ENCODE data around the gene PPDPF. TPM values are rescaled to one million over a fixed set of nuclear protein-coding genes. Genes with fewer than 3 reads are reported as not detected.

The PPDPF gene
- total and polyA plus RNA-seq, 2 of the 8 experiments (the other 6 are each of a cell fraction or from before 2014, with no cell fraction given) = 30.5 to 138 TPM

DNA sequence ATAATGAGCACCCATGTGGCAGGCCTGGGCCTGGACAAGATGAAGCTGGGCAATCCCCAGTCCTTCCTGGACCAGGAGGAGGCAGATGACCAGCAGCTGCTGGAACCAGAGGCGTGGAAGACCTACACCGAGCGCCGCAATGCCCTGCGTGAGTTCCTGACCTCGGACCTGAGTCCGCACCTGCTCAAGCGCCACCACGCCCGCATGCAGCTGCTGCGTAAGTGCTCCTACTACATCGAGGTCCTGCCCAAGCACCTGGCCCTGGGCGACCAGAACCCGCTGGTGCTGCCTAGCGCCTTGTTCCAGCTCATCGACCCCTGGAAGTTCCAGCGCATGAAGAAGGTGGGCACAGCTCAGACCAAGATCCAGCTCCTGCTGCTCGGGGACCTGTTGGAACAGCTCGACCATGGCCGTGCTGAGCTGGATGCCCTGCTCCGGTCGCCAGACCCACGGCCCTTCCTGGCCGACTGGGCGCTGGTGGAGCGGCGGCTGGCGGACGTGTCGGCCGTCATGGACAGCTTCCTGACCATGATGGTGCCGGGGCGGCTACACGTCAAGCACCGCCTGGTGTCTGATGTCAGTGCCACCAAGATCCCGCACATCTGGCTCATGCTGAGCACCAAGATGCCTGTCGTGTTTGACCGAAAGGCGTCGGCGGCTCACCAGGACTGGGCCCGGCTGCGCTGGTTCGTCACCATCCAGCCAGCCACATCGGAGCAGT is 35.3 kb downstream of the PPDPF start:
- Histone ChIP-seq H3K27me3 (replicated peaks in 1 of 4; ENCODE audit: control insufficient read depth in 3 of 4, extremely low read depth in 1 of 4, insufficient read depth in 3 of 4, low read length in 3 of 4) (no peaks in the 10 kb centered on the region; a peak in 1 of 7 replicates), H4K5ac (ENCODE audit: insufficient read length, low read depth, low read length) (no peak overlapping the region), H3K4me1 (replicated peaks in 1 of 4; ENCODE audit: control insufficient read depth in 3 of 4, insufficient read depth in 4 of 4, low read length in 3 of 4) (peaks cover 0 to 19% (median 14%) of the 10 kb centered on the region in 4 experiments; a peak in 6 of 7 replicates), H2BK5ac (ENCODE audit: low read depth, low read length) (no peak overlapping the region), H2BK120ac (replicated peaks; ENCODE audit: low read depth, low read length) (no peak overlapping the region), H4K8ac (ENCODE audit: extremely low read depth, insufficient read depth, low read length) (peak overlapping the region; percentile 51), H3K9ac (replicated peaks in 1 of 4; ENCODE audit: extremely low read depth in 1 of 4, low read depth in 3 of 4, low read length in 3 of 4) (no peak overlapping the region), H3K27ac (ENCODE audit: low read depth, low read length) (no peak overlapping the region), H2AK5ac (ENCODE audit: low read depth, low read length) (no peak overlapping the region), H3K9me3 (ENCODE audit: insufficient read depth in 2 of 2, low read depth in 1 of 2, low read length in 1 of 2) (no peaks in the 10 kb centered on the region), H4K91ac (replicated peaks; ENCODE audit: insufficient read length, low read length) (no peak overlapping the region), H3K79me1 (ENCODE audit: low read depth, low read length) (no peaks in the 10 kb centered on the region), H3K36me3 (ENCODE audit: control insufficient read depth in 2 of 4, insufficient read depth in 4 of 4, low read length in 3 of 4) (no peaks in the 10 kb centered on the region), H3K4me2 (ENCODE audit: insufficient read depth in 1 of 2, low read depth in 2 of 2, low read length in 2 of 2) (no peak overlapping the region), H3K4me3 (ENCODE audit: extremely low read depth in 1 of 4, insufficient read depth in 2 of 4, low read depth in 3 of 4, low read length in 4 of 4) (no peak overlapping the region), H2BK12ac (ENCODE audit: low read depth, low read length) (no peak overlapping the region), H3K14ac (ENCODE audit: insufficient read length) (no peak overlapping the region), H3K23ac (ENCODE audit: insufficient read length) (no peak overlapping the region), H2AFZ (ENCODE audit: low read length) (no peak overlapping the region), H3K79me2 (ENCODE audit: control insufficient read depth in 1 of 2, insufficient read depth in 2 of 2, low read length in 2 of 2) (no peaks in the 10 kb centered on the region), H3K23me2 (ENCODE audit: low read depth, low read length) (peaks cover 4% of the 10 kb centered on the region; the same call in 1 of the 2 replicates), H3K18ac (ENCODE audit: extremely low read depth, low read length) (no peak overlapping the region), H2BK20ac (ENCODE audit: low read length) (no peak overlapping the region), H4K20me1 (replicated peaks in 1 of 2; ENCODE audit: control insufficient read depth in 1 of 2, insufficient read depth in 2 of 2, low read length in 2 of 2) (peaks cover 0 to 1% of the 10 kb centered on the region in 2 experiments), H3K56ac (replicated peaks; ENCODE audit: insufficient read length, low read depth, low read length) (no peak overlapping the region), H3K4ac (replicated peaks; ENCODE audit: insufficient read length, low read depth, low read length) (no peak overlapping the region), H2BK15ac (ENCODE audit: low read length) (no peak overlapping the region)
- WGBS, 2 experiments (ENCODE audit: extremely low coverage in 1 of 2, insufficient coverage in 1 of 2, insufficient read length in 1 of 2, insufficient replicate concordance in 2 of 2, low coverage in 1 of 2, low lambda C conversion rate in 2 of 2, missing lambda C conversion rate in 1 of 2) = 96% methylated on average over 45 of the region's 45 CpGs; no CpG with 5 or more reads in 1 of the 2 experiments
- DNase-seq (ENCODE audit: low read depth in 1 of 2, low spot score in 2 of 2) (no peak), FAIRE-seq (no peak)
- CTCF ChIA-PET (ENCODE audit: partially characterized antibody) = interaction anchor here (0.8 to 2.5 kb wide), 5 partner anchors 14 to 332 kb away, joined by 3 to 17 read pairs (median 5); partner anchors contain the start of gene PTK6
- POLR2A ChIA-PET (ENCODE audit: partially characterized antibody) = interaction anchor here (0.5 to 1.7 kb wide), 6 partner anchors 11 to 381 kb away, joined by 3 to 7 read pairs (median 5); partner anchors contain the start of genes GMEB2 and PPDPF
- TF ChIP-seq NRF1 (IDR thresholded peaks at IDR 0.05; ENCODE audit: low read depth, low read length) (no peak), KDM1A (IDR thresholded peaks at IDR 0.05; ENCODE audit: borderline replicate concordance, low read length) (no peak), TEAD4 (IDR thresholded peaks at IDR 0.05; ENCODE audit: low read depth, low read length) (no peak), POU5F1 (IDR thresholded peaks at IDR 0.05; ENCODE audit: low read depth, low read length) (no peak), KDM5A (IDR thresholded peaks at IDR 0.05; ENCODE audit: low read length) (no peak), EZH2 (IDR thresholded peaks at IDR 0.05; ENCODE audit: low read depth, low read length, severe bottlenecking) (no peak), SIRT6 (IDR thresholded peaks at IDR 0.05; ENCODE audit: low read length) (no peak), YY1 (IDR thresholded peaks at IDR 0.05; ENCODE audit: low read depth, low read length) (no peak), BACH1 (IDR thresholded peaks at IDR 0.05; ENCODE audit: low read length) (no peak), SAP30 (IDR thresholded peaks at IDR 0.05; ENCODE audit: insufficient read depth, insufficient replicate concordance, low read length) (no peak), JUN (IDR thresholded peaks at IDR 0.05; ENCODE audit: low read depth, low read length) (no peak), FOSL1 (IDR thresholded peaks at IDR 0.05; ENCODE audit: insufficient read depth, low read depth, low read length) (no peak)
- TF ChIP-seq, protein P1, sequence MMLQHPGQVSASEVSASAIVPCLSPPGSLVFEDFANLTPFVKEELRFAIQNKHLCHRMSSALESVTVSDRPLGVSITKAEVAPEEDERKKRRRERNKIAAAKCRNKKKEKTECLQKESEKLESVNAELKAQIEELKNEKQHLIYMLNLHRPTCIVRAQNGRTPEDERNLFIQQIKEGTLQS (IDR thresholded peaks at IDR 0.05; ENCODE audit: insufficient read depth, low read depth, low read length) = no peak

Measured in H1 (cell line).